HG02610 (cell line): ENCODE results near the gene ZNF883.

Source experiments
- ATAC-seq: cut with Tn5 transposase; IDR thresholded peaks from one replicate; pipeline ENCODE4 v1.9.1; 2021; ENCODE audit warnings: mild to moderate bottlenecking, moderate library complexity; ENCODE audit not compliant: unreplicated experiment

Gene ZNF883

GRCh38 chr9:112921549-112921948, 90.4 kb downstream of the ZNF883 start:
- ATAC-seq, result no peak

DNA sequence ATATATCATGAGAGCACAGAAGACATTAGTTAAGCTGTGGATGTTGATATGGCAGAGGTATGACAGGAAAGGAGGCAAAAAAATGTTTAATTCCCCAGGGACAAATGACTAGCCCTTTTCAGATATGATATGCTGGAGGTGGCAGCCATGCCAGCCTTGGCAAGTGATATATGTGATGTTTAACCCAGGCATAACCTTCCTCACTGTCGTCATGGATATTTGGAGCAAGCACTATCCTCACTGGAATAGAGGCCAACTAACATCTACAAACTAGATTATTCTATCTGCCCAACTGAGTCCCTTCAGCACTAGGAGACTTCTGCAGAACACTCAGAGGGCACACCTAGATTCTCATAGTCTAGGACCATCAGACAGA, 94.0 kb downstream of the ZNF883 start:
- ATAC-seq, result no peak

- no peak for ATAC-seq
Observed at GRCh38 chr9:112917047-112917986, 94.7 kb downstream of the ZNF883 start.

DNA sequence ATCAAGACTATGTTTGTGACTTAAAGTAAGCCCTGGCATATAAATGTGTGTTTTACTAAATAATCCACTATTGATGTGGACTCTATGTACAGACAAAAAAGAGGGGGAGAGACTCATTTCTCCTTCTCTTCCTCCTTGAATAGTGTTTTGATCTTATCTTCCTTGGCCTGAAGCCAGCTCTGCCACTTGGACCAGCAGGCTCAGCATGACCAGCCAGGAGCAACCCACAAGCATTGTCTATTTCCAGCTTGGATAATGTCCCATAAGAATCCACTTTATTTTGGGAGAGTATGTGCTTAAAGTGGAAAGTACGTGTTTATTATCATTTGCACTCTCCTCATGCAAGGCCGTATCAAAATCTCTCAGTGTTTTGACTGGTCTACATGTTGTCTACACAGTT, 97.5 kb downstream of the ZNF883 start:
- no peak for ATAC-seq

- ATAC-seq, result no peak
Observed at GRCh38 chr9:112913326-112913725, 98.7 kb downstream of the ZNF883 start.

DNA sequence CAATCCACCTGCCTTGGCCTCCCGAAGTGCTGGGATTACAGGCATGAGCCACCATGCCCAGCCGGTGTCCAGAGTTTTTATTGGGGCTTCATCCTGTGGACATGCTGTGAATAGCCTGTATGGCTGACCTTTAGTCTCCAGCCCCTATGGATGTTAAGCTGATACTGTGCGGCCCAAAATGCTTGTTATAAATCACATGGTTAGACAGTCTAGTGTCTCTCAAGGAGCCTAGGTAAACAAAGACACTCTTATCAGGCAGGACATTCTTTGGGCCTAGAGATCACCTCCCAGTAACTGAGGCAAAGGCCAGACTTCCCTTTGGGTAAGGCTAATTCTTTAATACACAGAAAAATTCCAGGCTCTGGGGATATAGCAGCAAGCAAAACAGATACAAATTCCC, 99.4 kb downstream of the ZNF883 start:
- ATAC-seq, result no peak

DNA sequence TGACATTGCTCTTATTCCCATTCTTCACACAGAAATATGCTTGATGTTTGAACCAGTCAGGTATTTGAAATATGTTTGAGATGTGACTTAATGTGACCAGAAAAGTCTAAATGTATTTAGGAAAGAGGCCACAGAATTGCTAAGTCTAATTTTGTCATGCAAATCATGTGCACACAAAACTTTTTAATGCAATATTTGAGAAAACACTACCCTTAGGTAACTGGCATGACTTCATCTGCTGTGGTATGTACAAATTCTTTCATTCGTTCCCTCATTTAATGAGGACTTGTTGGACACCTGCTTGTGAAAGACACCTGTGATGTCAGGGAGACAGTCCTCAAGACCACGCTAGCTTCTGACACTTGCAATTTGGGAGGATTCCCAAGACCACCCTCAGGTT, 100.3 kb downstream of the ZNF883 start:
- no peak for ATAC-seq
